Measurements from ENCODE around the gene GOLGA3.
"Not testable (repeated sequence)": the region's sequence is repeated elsewhere in the genome, so short reads cannot be mapped to it uniquely, and the experiment has no call there.

Gene GOLGA3

DNA sequence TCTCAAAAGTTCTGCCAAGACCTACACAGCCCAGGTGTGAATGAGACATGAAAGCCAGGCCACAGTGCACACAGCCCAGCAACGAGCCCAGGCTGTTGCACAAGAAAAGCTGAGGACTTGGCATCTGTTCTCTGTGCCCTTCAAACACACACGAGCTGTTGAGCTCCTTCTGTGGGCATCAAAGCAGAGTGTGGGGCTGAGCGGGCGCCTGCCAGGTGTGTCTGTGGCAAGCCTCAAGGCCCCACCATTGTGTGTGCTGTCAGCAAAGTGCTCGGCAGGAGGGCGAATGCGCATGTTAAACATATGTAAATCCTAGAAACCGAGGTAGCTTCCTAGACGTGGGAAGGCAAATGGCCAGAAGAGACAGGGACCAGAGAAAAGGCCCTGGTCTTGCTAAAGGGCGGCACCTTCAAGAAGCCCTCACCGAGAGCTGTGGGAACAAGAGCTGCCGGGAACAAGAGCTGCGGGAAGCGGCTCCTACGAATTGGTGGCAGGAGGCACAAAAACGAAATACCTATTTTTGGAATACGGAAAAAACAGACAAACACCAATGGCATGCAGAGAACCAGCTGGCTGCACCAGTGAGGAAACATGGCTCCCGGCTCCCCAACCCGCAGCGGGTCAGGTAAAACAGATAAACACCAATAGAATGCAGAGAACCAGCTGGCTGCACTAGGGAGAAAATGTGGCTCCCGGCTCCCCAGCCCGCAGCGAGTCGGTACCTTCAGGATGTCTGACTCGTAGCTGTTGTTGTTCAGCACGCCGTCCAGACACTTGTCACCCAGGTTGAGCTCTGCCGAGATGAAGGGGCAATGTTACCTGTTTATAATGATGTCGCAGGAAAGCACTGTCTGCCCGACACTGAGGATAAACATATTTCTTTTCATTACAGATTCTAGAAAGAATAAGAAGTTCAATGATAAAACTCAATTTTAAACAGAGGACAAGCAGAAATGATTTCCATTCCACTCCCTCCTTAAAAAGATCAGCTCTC lies 19.0 kb upstream of the GOLGA3 start:
- no peak for DNase-seq (ENCODE audit: low read depth in 4 of 4, low spot score in 1 of 4)

GRCh38 chr12:132844681-132845080 lies 16.0 kb upstream of the GOLGA3 start:
- not testable (repeated sequence) for DNase-seq (ENCODE audit: low read depth in 4 of 4, low spot score in 1 of 4)

DNA sequence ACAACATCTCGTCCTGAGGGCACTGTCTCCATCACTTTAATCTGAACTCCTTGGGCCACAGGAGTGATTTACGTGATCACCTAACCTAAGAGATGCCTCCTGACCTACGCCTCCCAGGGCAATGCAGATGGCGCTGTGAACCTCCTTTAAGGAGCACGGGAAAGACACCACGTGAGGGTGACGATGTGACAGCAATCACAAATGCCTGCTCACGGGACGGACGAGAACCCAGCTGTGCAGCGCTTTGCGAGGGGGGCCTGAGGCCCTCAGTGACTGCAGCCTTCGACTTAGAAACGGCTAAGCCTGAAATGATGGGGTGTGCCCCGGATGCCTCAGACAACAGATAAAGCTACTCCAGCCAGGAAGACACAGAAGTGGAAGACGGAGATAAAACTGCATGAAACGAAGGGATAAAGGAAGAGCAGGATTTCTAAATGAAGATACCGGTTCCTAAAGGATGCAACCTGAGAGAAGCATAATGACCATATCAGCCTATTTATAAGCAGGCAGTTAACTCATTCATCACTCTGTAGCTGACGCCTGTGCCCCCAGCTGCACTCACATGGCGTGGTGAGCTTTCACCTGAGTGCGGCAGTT lies 13.9 kb upstream of the GOLGA3 start:
- no peak for DNase-seq (ENCODE audit: low read depth in 4 of 4, low spot score in 1 of 4)

DNA sequence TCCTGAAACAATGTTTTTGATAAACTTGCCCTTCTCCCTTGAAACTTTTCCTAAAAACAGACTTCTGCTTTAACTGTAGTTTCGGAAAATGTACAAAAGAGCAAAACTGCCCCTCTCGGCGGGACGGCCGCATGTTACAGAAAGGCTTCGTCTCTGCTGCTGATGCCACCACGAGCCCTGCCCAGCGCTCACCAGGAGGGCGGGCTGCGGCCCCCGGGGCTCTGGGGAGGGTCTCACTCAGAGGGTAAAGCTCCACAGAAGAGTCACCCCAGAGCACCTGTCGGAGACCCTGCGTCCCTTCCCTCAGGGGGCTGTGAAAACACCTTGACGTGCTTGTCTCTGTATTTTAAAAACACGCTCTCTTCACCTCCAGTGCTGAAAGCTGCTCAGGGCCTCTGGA lies 12.5 kb upstream of the GOLGA3 start:
- no peak for DNase-seq (ENCODE audit: low read depth in 4 of 4, low spot score in 1 of 4)

DNA sequence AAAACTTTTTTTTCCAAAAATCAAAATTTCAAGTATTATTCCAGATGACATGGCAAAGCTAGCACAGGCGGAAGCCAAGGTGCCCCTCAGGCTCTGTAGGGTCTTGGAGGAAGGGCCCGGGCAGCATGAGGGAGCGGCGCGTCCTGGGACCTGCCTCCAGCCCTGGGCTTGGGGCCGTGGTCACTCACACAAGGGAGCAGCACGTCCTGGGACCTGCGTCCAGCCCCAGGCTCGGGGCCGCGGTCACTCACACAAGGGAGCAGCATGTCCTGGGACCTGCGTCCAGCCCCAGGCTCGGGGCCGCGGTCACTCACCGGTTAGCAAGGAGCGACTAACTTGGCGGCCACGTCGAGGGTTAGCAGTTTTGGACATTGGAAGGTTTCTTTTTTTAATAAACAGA lies 11.9 kb upstream of the GOLGA3 start:
- no peak for DNase-seq (ENCODE audit: low read depth in 4 of 4, low spot score in 1 of 4)

- DNase-seq (ENCODE audit: low read depth in 4 of 4, low spot score in 1 of 4), result no peak
Observed at GRCh38 chr12:132839558-132840235, 11.0 kb upstream of the GOLGA3 start.

GRCh38 chr12:132838410-132839080 lies 9.9 kb upstream of the GOLGA3 start:
- DNase-seq (ENCODE audit: low read depth in 4 of 4, low spot score in 1 of 4), result no peak

GRCh38 chr12:132837693-132838409 lies 9.2 kb upstream of the GOLGA3 start:
- DNase-seq (ENCODE audit: low read depth in 4 of 4, low spot score in 1 of 4), result no peak

GRCh38 chr12:132836795-132837331 lies 8.2 kb upstream of the GOLGA3 start:
- no peak for DNase-seq (ENCODE audit: low read depth in 4 of 4, low spot score in 1 of 4)

GRCh38 chr12:132836230-132836629 lies 7.6 kb upstream of the GOLGA3 start:
- not testable (repeated sequence) for DNase-seq (ENCODE audit: low read depth in 4 of 4, low spot score in 1 of 4)

DNA sequence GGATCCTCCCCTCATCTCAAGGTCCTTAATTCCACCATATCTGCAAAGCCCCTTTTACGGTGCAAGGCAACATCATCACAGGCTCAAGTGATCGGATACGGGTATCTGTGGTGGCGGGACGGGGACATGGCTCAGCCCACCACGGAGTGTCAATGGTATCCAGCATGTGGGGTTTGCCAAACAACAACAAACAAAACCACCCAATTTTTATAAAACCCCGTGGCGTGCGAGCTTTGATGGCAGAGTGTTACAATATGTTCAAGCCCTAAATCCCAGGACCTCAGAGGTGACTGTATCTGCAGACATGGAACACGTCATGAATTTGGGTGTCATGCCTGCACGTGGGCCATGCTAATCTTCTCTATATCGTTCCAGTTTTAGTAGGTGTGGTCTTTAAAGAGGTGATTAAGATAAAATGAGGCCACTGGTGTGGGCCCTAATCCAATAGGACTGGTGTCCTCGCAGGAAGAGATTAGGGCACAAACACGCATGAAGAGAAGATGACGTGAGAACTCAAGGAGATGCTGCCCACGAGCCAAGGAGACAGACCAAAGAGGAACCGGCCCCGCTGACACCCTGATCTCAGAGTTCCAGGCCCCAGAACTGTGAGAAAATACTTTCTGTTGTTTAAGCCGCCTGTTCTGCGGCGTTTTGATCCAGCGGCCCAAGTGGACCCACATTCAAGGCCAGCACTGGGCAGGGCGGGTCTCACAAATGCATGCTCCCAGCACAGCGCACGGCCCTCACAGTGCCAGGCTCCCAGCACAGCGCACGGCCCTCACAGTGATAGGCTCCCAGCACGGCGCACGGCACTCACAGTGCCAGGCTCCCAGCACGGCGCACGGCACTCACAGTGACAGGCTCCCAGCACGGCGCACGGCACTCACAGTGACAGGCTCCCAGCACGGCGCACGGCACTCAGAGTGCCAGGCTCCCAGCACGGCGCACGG lies 6.7 kb upstream of the GOLGA3 start:
- no peak for DNase-seq (ENCODE audit: low read depth in 4 of 4, low spot score in 1 of 4)

DNA sequence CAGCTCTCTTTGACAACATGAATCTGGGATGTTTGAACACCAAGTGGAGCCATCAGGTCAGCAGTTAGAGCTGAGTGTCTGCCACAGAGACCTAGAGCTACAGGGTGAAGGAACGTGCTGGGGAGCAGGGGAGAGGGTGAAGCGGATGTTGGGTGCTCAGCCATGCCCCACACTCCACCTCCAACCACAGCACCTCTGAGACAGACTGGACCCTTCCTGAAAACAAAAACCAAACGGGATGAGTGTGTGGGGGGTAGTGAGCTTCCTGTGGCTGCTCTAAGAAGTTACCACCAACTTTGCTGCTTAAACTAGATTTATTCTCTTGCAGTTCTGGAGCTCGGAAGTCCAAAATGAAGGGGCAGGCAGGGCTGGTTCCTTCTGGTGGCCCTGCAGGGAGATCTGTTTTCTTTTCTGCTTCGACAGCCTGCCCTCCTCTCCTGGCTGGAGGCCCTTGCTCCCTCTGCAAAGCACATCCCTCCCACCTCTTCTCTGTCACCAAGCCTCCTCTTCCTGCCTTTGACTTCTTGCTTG lies 5.6 kb upstream of the GOLGA3 start:
- no peak for DNase-seq (ENCODE audit: low read depth in 4 of 4, low spot score in 1 of 4)

- DNase-seq (ENCODE audit: low read depth in 4 of 4, low spot score in 1 of 4), result no peak
Observed at GRCh38 chr12:132833341-132833740, 4.7 kb upstream of the GOLGA3 start.

DNA sequence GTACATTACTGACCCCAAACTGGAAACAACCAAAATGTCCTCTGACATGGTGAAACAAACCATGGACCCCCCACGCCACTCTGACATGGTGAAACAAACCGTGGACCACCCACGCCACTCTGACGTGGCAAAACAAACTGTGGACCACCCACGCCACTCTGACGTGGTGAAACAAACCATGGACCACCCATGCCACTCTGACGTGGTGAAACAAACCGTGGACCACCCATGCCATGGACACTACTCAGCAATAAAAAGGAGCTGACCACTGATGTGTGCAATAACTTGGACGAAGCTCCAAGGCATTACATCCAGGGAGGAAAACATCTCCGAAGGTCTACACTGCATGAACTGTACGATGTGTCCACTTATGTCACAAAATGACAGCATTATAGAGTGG lies 3.1 kb upstream of the GOLGA3 start:
- no peak for DNase-seq (ENCODE audit: low read depth in 4 of 4, low spot score in 1 of 4)

- DNase-seq (ENCODE audit: low read depth in 4 of 4, low spot score in 1 of 4), result no peak
Observed at GRCh38 chr12:132827763-132828703, 636 bp downstream of the GOLGA3 start.

DNA sequence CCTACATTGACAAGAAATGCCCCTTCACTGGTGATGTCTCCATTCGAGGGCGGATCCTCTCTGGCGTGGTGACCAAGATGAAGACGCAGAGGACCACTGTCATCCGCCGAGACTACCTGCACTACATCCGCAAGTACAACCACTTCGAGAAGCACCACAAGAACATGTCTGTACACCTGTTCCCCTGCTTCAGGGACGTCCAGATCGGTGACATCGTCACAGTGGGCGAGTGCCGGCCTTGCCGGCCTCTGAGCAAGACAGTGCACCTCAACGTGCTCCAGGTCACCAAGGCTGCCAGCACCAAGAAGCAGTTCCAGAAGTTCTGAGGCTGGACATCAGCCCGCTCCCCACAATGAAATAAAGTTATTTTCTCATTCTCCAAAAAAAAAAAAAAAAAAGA lies 2.8 kb downstream of the GOLGA3 start:
- DNase-seq (ENCODE audit: low read depth in 4 of 4, low spot score in 1 of 4), result no peak

GRCh38 chr12:132825089-132825488 lies 3.6 kb downstream of the GOLGA3 start:
- no peak for DNase-seq (ENCODE audit: low read depth in 4 of 4, low spot score in 1 of 4)

DNA sequence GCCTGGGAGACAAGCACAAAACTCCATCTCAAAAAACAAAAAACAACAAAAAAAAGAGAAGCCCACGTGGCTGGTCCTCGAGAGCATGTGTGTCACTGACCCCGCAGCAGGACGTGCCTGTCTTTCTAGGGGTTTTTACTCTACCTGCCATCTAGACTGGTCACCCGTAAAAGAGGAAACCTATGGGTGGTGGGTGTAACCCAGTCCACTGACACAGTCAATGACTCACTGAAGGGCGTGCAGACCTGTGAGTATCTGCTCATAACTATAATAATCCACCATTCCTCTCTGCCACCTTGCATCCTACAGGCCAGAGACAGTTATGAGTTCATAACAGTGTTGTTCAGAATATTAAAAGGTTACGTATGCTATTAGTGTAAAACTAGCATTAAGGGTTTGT lies 4.6 kb downstream of the GOLGA3 start:
- DNase-seq (ENCODE audit: low read depth in 4 of 4, low spot score in 1 of 4), result no peak
